ENCODE results near the gene QRFPR.

- no peak for TF ChIP-seq CTCF (IDR thresholded peaks at IDR 0.05)
- no peak for TF ChIP-seq POLR2A (IDR thresholded peaks at IDR 0.05)
These were observed 81.5 kb downstream of the QRFPR start for GRCh38 chr4:121299367-121299766.

Data from heart left ventricle (tissue), 13 donors.